ENCODE results near the gene ZRSR2. TPM values are rescaled to one million over a fixed set of nuclear protein-coding genes. Genes with fewer than 3 reads are reported as not detected.

Gene ZRSR2
- polyA plus RNA-seq, 2 donors: 11.5 to 11.9 TPM

DNA sequence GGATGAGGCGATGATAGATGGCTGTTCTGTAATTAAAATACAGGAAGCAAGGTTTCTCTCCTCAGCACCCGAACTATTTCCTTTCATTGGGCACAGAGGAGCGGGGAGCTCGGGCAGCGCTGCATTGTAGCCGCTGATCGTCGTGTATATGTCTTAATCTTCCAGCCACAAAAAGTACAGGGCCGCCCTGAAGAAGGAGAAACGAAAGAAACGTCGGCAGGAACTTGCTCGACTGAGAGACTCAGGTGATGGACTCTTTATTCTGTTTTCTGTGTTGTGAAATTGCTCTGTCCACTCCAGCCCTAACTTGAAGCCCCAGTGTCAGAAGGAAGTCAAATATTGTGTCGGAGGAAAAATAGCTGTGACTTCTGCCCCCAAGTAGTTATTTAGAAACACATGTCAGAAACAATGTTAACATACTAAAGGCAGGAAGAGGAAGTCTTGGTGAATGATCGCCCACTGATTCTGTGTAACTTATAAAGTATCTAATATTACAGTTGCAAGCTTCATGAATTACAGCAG is 546 bp downstream of the ZRSR2 start:
- 0 to 1% methylated on average over 15 of the region's 15 CpGs for WGBS, 2 donors
- no peaks in the 10 kb centered on the region for H3K4me1 ChIP-seq (ENCODE audit: control insufficient read depth in 2 of 2, insufficient read depth in 2 of 2, low read length in 1 of 2)
- no peaks in the 10 kb centered on the region for H3K36me3 ChIP-seq (ENCODE audit: control insufficient read depth in 2 of 2, insufficient read depth in 2 of 2, low read length in 1 of 2)
- H3K9me3 ChIP-seq (ENCODE audit: control insufficient read depth in 2 of 2, insufficient read depth in 1 of 2, low read depth in 1 of 2, low read length in 1 of 2): no peaks in the 10 kb centered on the region
- peak overlapping the region; percentile 73 to 93 for H3K4me3 ChIP-seq (ENCODE audit: low read depth in 1 of 2, low read length in 2 of 2)
- no peaks in the 10 kb centered on the region for H3K27me3 ChIP-seq (ENCODE audit: control insufficient read depth in 1 of 2, insufficient read depth in 2 of 2, low read length in 2 of 2)
- peak overlapping the region; percentile 83 to 84 for H3K27ac ChIP-seq (ENCODE audit: low read depth in 2 of 2, low read length in 1 of 2)

DNA sequence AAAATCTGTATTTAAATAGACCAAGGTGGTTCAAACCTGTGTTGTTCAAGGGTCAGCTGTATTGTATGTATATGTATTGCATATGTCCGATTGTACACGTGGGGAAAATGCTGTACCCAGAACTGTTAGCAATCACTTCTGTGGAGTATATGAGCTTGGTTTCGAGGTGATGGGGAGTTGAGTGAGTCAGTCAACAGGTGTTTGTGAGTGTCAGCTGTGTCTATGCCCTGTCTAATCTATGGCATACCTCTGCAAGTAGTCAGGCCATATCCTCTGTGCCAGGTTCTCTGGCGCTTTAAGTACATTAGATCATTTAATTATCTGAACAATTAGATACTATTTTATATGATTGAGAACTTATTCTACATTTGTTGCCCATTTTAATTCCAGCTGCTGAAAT is 7.4 kb downstream of the ZRSR2 start:
- WGBS, 2 donors: 89 to 94% methylated on average over 4 of the region's 4 CpGs
- H3K4me3 ChIP-seq (ENCODE audit: low read depth in 1 of 2, low read length in 2 of 2): no peak overlapping the region
- H3K36me3 ChIP-seq (ENCODE audit: control insufficient read depth in 2 of 2, insufficient read depth in 2 of 2, low read length in 1 of 2): no peaks in the 10 kb centered on the region
- no peaks in the 10 kb centered on the region for H3K4me1 ChIP-seq (ENCODE audit: control insufficient read depth in 2 of 2, insufficient read depth in 2 of 2, low read length in 1 of 2)
- no peaks in the 10 kb centered on the region for H3K9me3 ChIP-seq (ENCODE audit: control insufficient read depth in 2 of 2, insufficient read depth in 1 of 2, low read depth in 1 of 2, low read length in 1 of 2)
- no peak overlapping the region for H3K27ac ChIP-seq (ENCODE audit: low read depth in 2 of 2, low read length in 1 of 2)
- H3K27me3 ChIP-seq (ENCODE audit: control insufficient read depth in 1 of 2, insufficient read depth in 2 of 2, low read length in 2 of 2): no peaks in the 10 kb centered on the region

GRCh38 chrX:15804563-15804962 is 14.3 kb downstream of the ZRSR2 start:
- Histone ChIP-seq H3K4me1 (ENCODE audit: control insufficient read depth in 2 of 2, insufficient read depth in 2 of 2, low read length in 1 of 2) (no peaks in the 10 kb centered on the region), H3K4me3 (ENCODE audit: low read depth in 1 of 2, low read length in 2 of 2) (no peak overlapping the region), H3K9me3 (ENCODE audit: control insufficient read depth in 2 of 2, insufficient read depth in 1 of 2, low read depth in 1 of 2, low read length in 1 of 2) (no peaks in the 10 kb centered on the region), H3K36me3 (ENCODE audit: control insufficient read depth in 2 of 2, insufficient read depth in 2 of 2, low read length in 1 of 2) (peaks cover 0 to 6% of the 10 kb centered on the region in 2 donors), H3K27ac (ENCODE audit: low read depth in 2 of 2, low read length in 1 of 2) (no peak overlapping the region), H3K27me3 (ENCODE audit: control insufficient read depth in 1 of 2, insufficient read depth in 2 of 2, low read length in 2 of 2) (no peaks in the 10 kb centered on the region)

DNA sequence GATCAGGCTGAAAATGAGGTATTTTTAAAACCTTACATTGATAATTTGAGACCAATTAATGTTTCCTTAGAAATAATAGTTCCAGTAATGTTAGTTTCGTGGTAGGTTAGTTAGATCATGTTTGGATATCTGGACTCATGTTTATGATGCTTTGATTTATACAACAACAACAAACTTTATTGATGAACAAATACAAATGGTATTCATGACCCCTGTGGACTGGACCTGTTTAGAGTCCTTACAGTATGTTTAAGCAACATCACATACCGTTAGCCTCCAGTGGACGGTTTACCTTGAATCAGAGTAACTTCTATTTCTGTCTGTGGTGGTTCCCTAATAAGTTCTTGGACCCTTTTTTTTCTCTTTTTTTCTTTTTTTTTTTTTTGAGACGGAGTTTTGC is 18.0 kb downstream of the ZRSR2 start:
- Histone ChIP-seq H3K36me3 (ENCODE audit: control insufficient read depth in 2 of 2, insufficient read depth in 2 of 2, low read length in 1 of 2) (peaks cover 0 to 9% of the 10 kb centered on the region in 2 donors), H3K9me3 (ENCODE audit: control insufficient read depth in 2 of 2, insufficient read depth in 1 of 2, low read depth in 1 of 2, low read length in 1 of 2) (no peaks in the 10 kb centered on the region), H3K4me1 (ENCODE audit: control insufficient read depth in 2 of 2, insufficient read depth in 2 of 2, low read length in 1 of 2) (no peaks in the 10 kb centered on the region), H3K27me3 (ENCODE audit: control insufficient read depth in 1 of 2, insufficient read depth in 2 of 2, low read length in 2 of 2) (no peaks in the 10 kb centered on the region), H3K27ac (ENCODE audit: low read depth in 2 of 2, low read length in 1 of 2) (no peak overlapping the region), H3K4me3 (ENCODE audit: low read depth in 1 of 2, low read length in 2 of 2) (no peak overlapping the region)
- 96 to 99% methylated on average over 4 of the region's 4 CpGs for WGBS, 2 donors

DNA sequence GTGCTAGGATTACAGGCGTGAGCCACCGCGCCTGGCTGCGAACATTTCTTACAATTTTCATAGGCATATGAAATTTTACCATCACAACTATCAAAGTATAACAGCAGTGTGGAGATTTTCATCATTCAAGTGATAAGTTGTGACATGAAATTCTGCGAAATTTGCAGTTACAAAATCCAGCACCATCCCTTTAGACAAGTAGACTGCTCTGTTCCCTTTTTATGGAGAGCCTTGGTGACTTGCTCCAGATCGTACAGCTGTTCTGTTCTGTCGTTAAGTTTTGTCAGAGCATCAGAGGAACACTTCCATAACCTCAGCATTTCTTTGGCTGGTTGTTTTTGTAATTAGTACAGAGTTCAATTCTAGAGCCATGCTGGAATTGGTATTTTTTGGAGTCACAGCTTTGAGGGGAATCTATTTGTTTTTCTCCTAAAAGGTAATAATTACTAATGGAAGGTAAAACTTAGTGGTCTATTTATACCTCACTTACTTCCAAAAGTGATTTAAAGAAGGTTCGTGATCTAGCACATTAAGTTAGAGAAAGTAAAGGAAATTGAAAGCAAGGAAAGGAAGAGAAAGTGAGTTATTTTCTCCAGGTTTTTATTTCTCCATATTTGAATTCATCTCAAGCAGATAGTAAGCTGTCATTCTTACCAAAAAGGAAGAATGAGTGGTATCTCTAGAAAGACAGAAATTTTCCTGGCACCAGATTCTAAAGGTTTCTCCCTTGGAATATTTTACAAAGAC is 22.1 kb downstream of the ZRSR2 start:
- H3K36me3 ChIP-seq (ENCODE audit: control insufficient read depth in 2 of 2, insufficient read depth in 2 of 2, low read length in 1 of 2): peaks cover 0 to 11% of the 10 kb centered on the region in 2 donors
- no peak overlapping the region for H3K4me3 ChIP-seq (ENCODE audit: low read depth in 1 of 2, low read length in 2 of 2)
- H3K4me1 ChIP-seq (ENCODE audit: control insufficient read depth in 2 of 2, insufficient read depth in 2 of 2, low read length in 1 of 2): no peaks in the 10 kb centered on the region
- 93 to 95% methylated on average over 8 of the region's 8 CpGs for WGBS, 2 donors
- H3K27me3 ChIP-seq (ENCODE audit: control insufficient read depth in 1 of 2, insufficient read depth in 2 of 2, low read length in 2 of 2): no peaks in the 10 kb centered on the region
- H3K27ac ChIP-seq (ENCODE audit: low read depth in 2 of 2, low read length in 1 of 2): no peak overlapping the region
- H3K9me3 ChIP-seq (ENCODE audit: control insufficient read depth in 2 of 2, insufficient read depth in 1 of 2, low read depth in 1 of 2, low read length in 1 of 2): no peaks in the 10 kb centered on the region

DNA sequence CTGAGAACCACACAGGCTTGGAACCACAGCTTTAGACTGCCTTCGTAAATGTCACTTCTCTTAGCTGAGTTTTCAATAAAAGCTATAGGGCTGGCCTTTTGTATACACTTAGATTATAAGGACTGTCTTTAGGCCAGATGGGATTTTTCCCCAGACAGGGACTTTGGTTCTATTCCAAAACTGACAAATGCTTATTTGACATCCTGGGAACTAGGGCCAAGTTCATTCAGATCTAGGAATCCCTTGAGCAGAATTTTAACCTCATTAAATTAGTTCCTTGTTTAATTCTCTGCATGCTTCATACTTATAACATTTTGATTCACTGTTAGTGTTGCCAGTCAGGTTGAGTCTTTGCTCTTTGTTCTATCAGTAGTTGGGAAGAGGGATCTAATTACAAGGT is 23.1 kb downstream of the ZRSR2 start:
- H3K36me3 ChIP-seq (ENCODE audit: control insufficient read depth in 2 of 2, insufficient read depth in 2 of 2, low read length in 1 of 2): peaks cover 0 to 7% of the 10 kb centered on the region in 2 donors
- no peaks in the 10 kb centered on the region for H3K9me3 ChIP-seq (ENCODE audit: control insufficient read depth in 2 of 2, insufficient read depth in 1 of 2, low read depth in 1 of 2, low read length in 1 of 2)
- no peak overlapping the region for H3K27ac ChIP-seq (ENCODE audit: low read depth in 2 of 2, low read length in 1 of 2)
- H3K4me3 ChIP-seq (ENCODE audit: low read depth in 1 of 2, low read length in 2 of 2): no peak overlapping the region
- no peaks in the 10 kb centered on the region for H3K4me1 ChIP-seq (ENCODE audit: control insufficient read depth in 2 of 2, insufficient read depth in 2 of 2, low read length in 1 of 2)
- no peaks in the 10 kb centered on the region for H3K27me3 ChIP-seq (ENCODE audit: control insufficient read depth in 1 of 2, insufficient read depth in 2 of 2, low read length in 2 of 2)
- 89 to 95% methylated on average over 1 of the region's 1 CpG for WGBS, 2 donors

GRCh38 chrX:15814771-15815365 is 24.6 kb downstream of the ZRSR2 start:
- 85% methylated on average over 6 of the region's 6 CpGs for WGBS, 2 donors
- H3K9me3 ChIP-seq (ENCODE audit: control insufficient read depth in 2 of 2, insufficient read depth in 1 of 2, low read depth in 1 of 2, low read length in 1 of 2): no peaks in the 10 kb centered on the region
- peaks cover 0 to 4% of the 10 kb centered on the region in 2 donors for H3K36me3 ChIP-seq (ENCODE audit: control insufficient read depth in 2 of 2, insufficient read depth in 2 of 2, low read length in 1 of 2)
- H3K27me3 ChIP-seq (ENCODE audit: control insufficient read depth in 1 of 2, insufficient read depth in 2 of 2, low read length in 2 of 2): no peaks in the 10 kb centered on the region
- H3K4me3 ChIP-seq (ENCODE audit: low read depth in 1 of 2, low read length in 2 of 2): no peak overlapping the region
- H3K27ac ChIP-seq (ENCODE audit: low read depth in 2 of 2, low read length in 1 of 2): no peak overlapping the region
- H3K4me1 ChIP-seq (ENCODE audit: control insufficient read depth in 2 of 2, insufficient read depth in 2 of 2, low read length in 1 of 2): no peaks in the 10 kb centered on the region

GRCh38 chrX:15815779-15816437 is 25.6 kb downstream of the ZRSR2 start:
- Histone ChIP-seq H3K27ac (ENCODE audit: low read depth in 2 of 2, low read length in 1 of 2) (no peak overlapping the region), H3K27me3 (ENCODE audit: control insufficient read depth in 1 of 2, insufficient read depth in 2 of 2, low read length in 2 of 2) (no peaks in the 10 kb centered on the region), H3K4me3 (ENCODE audit: low read depth in 1 of 2, low read length in 2 of 2) (no peak overlapping the region), H3K36me3 (ENCODE audit: control insufficient read depth in 2 of 2, insufficient read depth in 2 of 2, low read length in 1 of 2) (peaks cover 0 to 4% of the 10 kb centered on the region in 2 donors), H3K9me3 (ENCODE audit: control insufficient read depth in 2 of 2, insufficient read depth in 1 of 2, low read depth in 1 of 2, low read length in 1 of 2) (no peaks in the 10 kb centered on the region), H3K4me1 (ENCODE audit: control insufficient read depth in 2 of 2, insufficient read depth in 2 of 2, low read length in 1 of 2) (no peaks in the 10 kb centered on the region)
- 70 to 83% methylated on average over 10 of the region's 10 CpGs for WGBS, 2 donors

DNA sequence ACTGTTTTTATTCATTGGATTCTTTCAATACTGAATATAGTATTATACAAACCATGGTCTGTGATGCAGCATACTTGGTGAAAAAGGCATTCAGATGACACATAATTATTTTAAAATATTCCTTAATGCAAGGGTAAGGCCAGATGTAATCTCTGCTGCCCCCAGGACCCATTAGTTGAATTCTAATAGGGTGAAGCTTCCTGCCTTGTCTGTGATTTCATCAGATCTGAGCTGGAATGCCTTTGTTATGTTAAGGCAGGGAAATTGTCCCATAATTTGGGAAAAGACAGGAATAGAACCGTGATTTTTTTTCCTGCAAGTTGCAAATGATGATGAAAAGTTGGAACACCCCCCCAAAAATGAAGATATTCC is 26.1 kb downstream of the ZRSR2 start:
- no peaks in the 10 kb centered on the region for H3K27me3 ChIP-seq (ENCODE audit: control insufficient read depth in 1 of 2, insufficient read depth in 2 of 2, low read length in 2 of 2)
- H3K36me3 ChIP-seq (ENCODE audit: control insufficient read depth in 2 of 2, insufficient read depth in 2 of 2, low read length in 1 of 2): peaks cover 0 to 2% of the 10 kb centered on the region in 2 donors

More for the DNA sequence above, 26.1 kb downstream of the ZRSR2 start:
- 71 to 85% methylated on average over 1 of the region's 1 CpG for WGBS, 2 donors
- Histone ChIP-seq H3K4me3 (ENCODE audit: low read depth in 1 of 2, low read length in 2 of 2) (no peak overlapping the region), H3K27ac (ENCODE audit: low read depth in 2 of 2, low read length in 1 of 2) (no peak overlapping the region), H3K9me3 (ENCODE audit: control insufficient read depth in 2 of 2, insufficient read depth in 1 of 2, low read depth in 1 of 2, low read length in 1 of 2) (no peaks in the 10 kb centered on the region), H3K4me1 (ENCODE audit: control insufficient read depth in 2 of 2, insufficient read depth in 2 of 2, low read length in 1 of 2) (no peaks in the 10 kb centered on the region)
